Skeletal muscle satellite cell (primary cell): Measurements from ENCODE around the gene DYRK1A.
A peak's percentile ranks its signal among the peaks of the same experiment; 100 is the strongest.

Source experiments
- H3K27me3 ChIP-seq: 2 replicates; pipeline ENCODE4 v1.7.0; 2013; ENCODE audit warnings: low read length; ENCODE audit not compliant: control insufficient read depth, insufficient read depth
- H3K36me3 ChIP-seq: 2 replicates; pipeline ENCODE4 v1.7.0; 2013; ENCODE audit warnings: mild to moderate bottlenecking, control low read depth, low read length; ENCODE audit not compliant: insufficient read depth
- H3K4me1 ChIP-seq: 2 replicates; pipeline ENCODE4 v1.7.0; 2013; ENCODE audit warnings: low read length; ENCODE audit not compliant: control insufficient read depth, insufficient read depth
- H3K4me2 ChIP-seq: 2 replicates; pipeline ENCODE4 v1.7.0; 2013; ENCODE audit warnings: mild to moderate bottlenecking, low read length
- H3K4me3 ChIP-seq: 2 replicates; pipeline ENCODE4 v1.7.0; 2013; ENCODE audit warnings: low read length
- H3K9ac ChIP-seq: 2 replicates; pipeline ENCODE4 v1.7.0; 2013; ENCODE audit warnings: mild to moderate bottlenecking, low read depth, low read length, moderate library complexity
- H3K9me3 ChIP-seq: replicated peaks from 2 replicates; pipeline ENCODE4 v1.7.0; 2013; ENCODE audit warnings: mild to moderate bottlenecking, control low read depth, low read length

DYRK1A gene

GRCh38 chr21:37412603-37413360 lies 46.2 kb downstream of the DYRK1A start:
- peak overlapping the region; percentile 68 for H3K4me2 ChIP-seq
- peaks cover 50% of the 10 kb centered on the region for H3K4me1 ChIP-seq
- H3K9ac ChIP-seq = no peak overlapping the region
- H3K4me3 ChIP-seq = no peak overlapping the region
- H3K9me3 ChIP-seq = no peaks in the 10 kb centered on the region
- H3K27me3 ChIP-seq = no peaks in the 10 kb centered on the region
- H3K36me3 ChIP-seq = no peaks in the 10 kb centered on the region

- Histone ChIP-seq H3K4me3 (no peak overlapping the region), H3K9me3 (no peaks in the 10 kb centered on the region), H3K27me3 (no peaks in the 10 kb centered on the region), H3K4me1 (peaks cover 41% of the 10 kb centered on the region), H3K9ac (no peak overlapping the region), H3K36me3 (no peaks in the 10 kb centered on the region), H3K4me2 (peak overlapping the region; percentile 68)
Measured at GRCh38 chr21:37413553-37414291, 47.1 kb downstream of the DYRK1A start.

GRCh38 chr21:37414292-37415253 lies 48.0 kb downstream of the DYRK1A start:
- Histone ChIP-seq H3K36me3 (no peaks in the 10 kb centered on the region), H3K9ac (no peak overlapping the region), H3K4me2 (no peak overlapping the region), H3K4me1 (peaks cover 39% of the 10 kb centered on the region), H3K27me3 (no peaks in the 10 kb centered on the region), H3K4me3 (no peak overlapping the region), H3K9me3 (no peaks in the 10 kb centered on the region)

- no peaks in the 10 kb centered on the region for H3K36me3 ChIP-seq
- peaks cover 39% of the 10 kb centered on the region for H3K4me1 ChIP-seq
- no peak overlapping the region for H3K4me2 ChIP-seq
Measured at GRCh38 chr21:37415939-37416338, 49.4 kb downstream of the DYRK1A start.

GRCh38 chr21:37416914-37417313 lies 50.3 kb downstream of the DYRK1A start:
- Histone ChIP-seq H3K4me2 (no peak overlapping the region), H3K27me3 (no peaks in the 10 kb centered on the region), H3K36me3 (no peaks in the 10 kb centered on the region), H3K4me3 (no peak overlapping the region), H3K9ac (no peak overlapping the region), H3K9me3 (no peaks in the 10 kb centered on the region), H3K4me1 (peaks cover 36% of the 10 kb centered on the region)

More at GRCh38 chr21:37415939-37416338, 49.4 kb downstream of the DYRK1A start:
- Histone ChIP-seq H3K9me3 (no peaks in the 10 kb centered on the region), H3K4me3 (no peak overlapping the region), H3K27me3 (no peaks in the 10 kb centered on the region), H3K9ac (no peak overlapping the region)

GRCh38 chr21:37419228-37419906 lies 52.8 kb downstream of the DYRK1A start:
- Histone ChIP-seq H3K9ac (no peak overlapping the region), H3K4me2 (no peak overlapping the region), H3K27me3 (no peaks in the 10 kb centered on the region), H3K36me3 (peaks cover 10% of the 10 kb centered on the region), H3K4me1 (peaks cover 20% of the 10 kb centered on the region), H3K4me3 (no peak overlapping the region), H3K9me3 (no peaks in the 10 kb centered on the region)

- no peaks in the 10 kb centered on the region for H3K9me3 ChIP-seq
- peaks cover 16% of the 10 kb centered on the region for H3K36me3 ChIP-seq
- H3K4me3 ChIP-seq = no peak overlapping the region
- peaks cover 13% of the 10 kb centered on the region for H3K4me1 ChIP-seq
- H3K27me3 ChIP-seq = no peaks in the 10 kb centered on the region
- no peak overlapping the region for H3K4me2 ChIP-seq
- no peak overlapping the region for H3K9ac ChIP-seq
Measured at GRCh38 chr21:37421306-37421705, 54.7 kb downstream of the DYRK1A start.

- no peak overlapping the region for H3K4me2 ChIP-seq
- H3K27me3 ChIP-seq = no peaks in the 10 kb centered on the region
- H3K36me3 ChIP-seq = peaks cover 19% of the 10 kb centered on the region
- H3K9ac ChIP-seq = no peak overlapping the region
- H3K9me3 ChIP-seq = no peaks in the 10 kb centered on the region
- H3K4me3 ChIP-seq = no peak overlapping the region
- peaks cover 13% of the 10 kb centered on the region for H3K4me1 ChIP-seq
Measured at GRCh38 chr21:37422382-37422781, 55.8 kb downstream of the DYRK1A start.

- Histone ChIP-seq H3K36me3 (peaks cover 19% of the 10 kb centered on the region), H3K4me3 (no peak overlapping the region), H3K9ac (no peak overlapping the region), H3K4me1 (peaks cover 13% of the 10 kb centered on the region), H3K9me3 (no peaks in the 10 kb centered on the region), H3K27me3 (no peaks in the 10 kb centered on the region), H3K4me2 (no peak overlapping the region)
Measured at GRCh38 chr21:37423103-37423502, 56.5 kb downstream of the DYRK1A start.

- Histone ChIP-seq H3K4me3 (no peak overlapping the region), H3K27me3 (no peaks in the 10 kb centered on the region), H3K4me2 (no peak overlapping the region), H3K9ac (no peak overlapping the region), H3K4me1 (peaks cover 13% of the 10 kb centered on the region), H3K9me3 (no peaks in the 10 kb centered on the region), H3K36me3 (peaks cover 26% of the 10 kb centered on the region)
Measured at GRCh38 chr21:37424396-37424795, 57.8 kb downstream of the DYRK1A start.

- peaks cover 29% of the 10 kb centered on the region for H3K36me3 ChIP-seq
- no peaks in the 10 kb centered on the region for H3K27me3 ChIP-seq
- H3K4me1 ChIP-seq = peaks cover 13% of the 10 kb centered on the region
Measured at GRCh38 chr21:37425001-37425400, 58.4 kb downstream of the DYRK1A start.

More at GRCh38 chr21:37425001-37425400, 58.4 kb downstream of the DYRK1A start:
- no peaks in the 10 kb centered on the region for H3K9me3 ChIP-seq
- H3K9ac ChIP-seq = no peak overlapping the region
- no peak overlapping the region for H3K4me2 ChIP-seq
- no peak overlapping the region for H3K4me3 ChIP-seq
